BLaER1 (cell line): ENCODE results near the gene FAT1.

Experiments
- H3K27ac ChIP-seq: shearing (Covaris generic); formaldehyde crosslinking; 2 replicates; pipeline ENCODE4 v1.8.1; 2022
- H3K27me3 ChIP-seq: shearing (Covaris generic); formaldehyde crosslinking; 2 replicates; pipeline ENCODE4 v1.8.1; 2022
- H3K36me3 ChIP-seq: shearing (Covaris generic); formaldehyde crosslinking; 2 replicates; pipeline ENCODE4 v1.8.1; 2022
- H3K4me1 ChIP-seq: shearing (Covaris generic); formaldehyde crosslinking; 2 replicates; pipeline ENCODE4 v1.8.1; 2022
- H3K4me2 ChIP-seq: shearing (Covaris generic); formaldehyde crosslinking; 2 replicates; pipeline ENCODE4 v1.8.1; 2022
- H3K4me3 ChIP-seq: shearing (Covaris generic); formaldehyde crosslinking; 2 replicates; pipeline ENCODE4 v1.8.1; 2022
- H3K9ac ChIP-seq: shearing (Covaris generic); formaldehyde crosslinking; 2 replicates; pipeline ENCODE4 v1.8.1; 2022
- H3K9me3 ChIP-seq: shearing (Covaris generic); formaldehyde crosslinking; 2 replicates; pipeline ENCODE4 v1.8.1; 2022
- H4K20me1 ChIP-seq: shearing (Covaris generic); formaldehyde crosslinking; 2 replicates; pipeline ENCODE4 v1.8.1; 2022
- Cebpa-rat ChIP-seq: shearing (Covaris generic); IDR thresholded peaks from 2 replicates; pipeline ENCODE4 v1.8.1; 2022

The FAT1 gene

GRCh38 chr4:186545436-186545835 lies 178.2 kb downstream of the FAT1 start:
- H3K4me3 ChIP-seq = no peak overlapping the region
- H3K36me3 ChIP-seq = no peaks in the 10 kb centered on the region
- H3K4me2 ChIP-seq = no peak overlapping the region
- TF ChIP-seq Cebpa-rat = no peak
- H3K27me3 ChIP-seq = no peaks in the 10 kb centered on the region
- H3K9me3 ChIP-seq = peaks cover 30% of the 10 kb centered on the region
- H3K27ac ChIP-seq = no peak overlapping the region
- H3K9ac ChIP-seq = no peak overlapping the region
- no peaks in the 10 kb centered on the region for H4K20me1 ChIP-seq
- no peaks in the 10 kb centered on the region for H3K4me1 ChIP-seq

GRCh38 chr4:186543206-186543605 lies 180.4 kb downstream of the FAT1 start:
- Histone ChIP-seq H3K9me3 (peaks cover 30% of the 10 kb centered on the region), H3K36me3 (no peaks in the 10 kb centered on the region), H4K20me1 (no peaks in the 10 kb centered on the region), H3K4me2 (no peak overlapping the region), H3K27ac (no peak overlapping the region), H3K9ac (no peak overlapping the region), H3K4me1 (no peaks in the 10 kb centered on the region), H3K27me3 (no peaks in the 10 kb centered on the region), H3K4me3 (no peak overlapping the region)
- TF ChIP-seq Cebpa-rat = no peak

GRCh38 chr4:186541801-186542200 lies 181.9 kb downstream of the FAT1 start:
- no peaks in the 10 kb centered on the region for H3K27me3 ChIP-seq
- no peaks in the 10 kb centered on the region for H3K36me3 ChIP-seq
- no peak overlapping the region for H3K9ac ChIP-seq
- H3K27ac ChIP-seq = no peak overlapping the region
- peaks cover 20% of the 10 kb centered on the region for H3K9me3 ChIP-seq
- no peak overlapping the region for H3K4me2 ChIP-seq
- H3K4me1 ChIP-seq = no peaks in the 10 kb centered on the region
- TF ChIP-seq Cebpa-rat = no peak
- H4K20me1 ChIP-seq = no peaks in the 10 kb centered on the region
- H3K4me3 ChIP-seq = no peak overlapping the region

- H3K27ac ChIP-seq = no peak overlapping the region
Observed at GRCh38 chr4:186537843-186538521, 185.7 kb downstream of the FAT1 start.

More at GRCh38 chr4:186537843-186538521, 185.7 kb downstream of the FAT1 start:
- Histone ChIP-seq H3K27me3 (no peaks in the 10 kb centered on the region), H3K4me1 (no peaks in the 10 kb centered on the region), H3K36me3 (no peaks in the 10 kb centered on the region), H3K4me2 (no peak overlapping the region), H3K9me3 (peaks cover 8% of the 10 kb centered on the region), H3K4me3 (no peak overlapping the region), H4K20me1 (no peaks in the 10 kb centered on the region), H3K9ac (no peak overlapping the region)
- TF ChIP-seq Cebpa-rat = no peak
